Measurements from ENCODE around the gene EFS. TPM values are rescaled to one million over a fixed set of nuclear protein-coding genes. Genes with fewer than 3 reads are reported as not detected.
"Not testable (repeated sequence)": the region's sequence is repeated elsewhere in the genome, so short reads cannot be mapped to it uniquely, and the experiment has no call there.

EFS gene
- total RNA-seq, 4 donors from 2014 or later, result 0.60 to 10.5 (median 3.3) TPM

DNA sequence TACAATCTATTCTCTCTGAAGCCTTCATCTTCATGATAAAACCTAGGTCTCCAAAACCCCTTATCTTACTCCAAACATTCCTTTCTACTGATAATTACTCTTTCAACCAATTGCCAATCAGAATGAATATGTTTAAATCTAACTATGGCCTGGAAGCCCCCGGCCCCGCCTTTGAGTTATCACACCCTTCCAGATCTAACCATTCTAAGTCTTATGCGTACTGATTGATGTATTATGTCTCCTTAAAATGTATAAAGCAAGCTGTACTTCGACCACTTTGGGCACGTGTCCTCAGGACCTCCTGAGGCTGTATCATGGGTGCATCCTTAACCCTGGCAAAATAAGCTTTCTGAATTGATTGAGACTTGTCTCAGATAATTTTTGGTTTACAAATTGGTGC, 29.3 kb downstream of the EFS start:
- Histone ChIP-seq H3K27me3 (peaks cover 4% of the 10 kb centered on the region), H3K9me3 (peaks cover 0 to 4% of the 10 kb centered on the region in 2 donors), H3K27ac (no peak overlapping the region), H3K4me1 (no peaks in the 10 kb centered on the region), H3K4me3 (no peak overlapping the region), H3K36me3 (no peaks in the 10 kb centered on the region)
- intact Hi-C loops (cut with DNase I; ENCODE audit: low total_unique reads) (no loop called here), in situ Hi-C loops (cut with MboI; ENCODE audit: low pct_ligation_motif_present in 1 of 4, low pct_unique_long_range_greater_than_20kb in 1 of 4, low sequenced_read_pairs in 3 of 4) (loop anchor here in 2 of 4 donors (25.0 kb wide), 1 partner anchor 227 kb away; the partner anchor contains the start of genes AP1G2 (in 2 of the 2), THTPA (in 2 of the 2) and ZFHX2 (in 2 of the 2))
- WGBS, 2 donors (ENCODE audit: low coverage in 1 of 2), result 82 to 85% methylated on average over 5 of the region's 5 CpGs
- no peak for DNase-seq
- TF ChIP-seq, protein P1, sequence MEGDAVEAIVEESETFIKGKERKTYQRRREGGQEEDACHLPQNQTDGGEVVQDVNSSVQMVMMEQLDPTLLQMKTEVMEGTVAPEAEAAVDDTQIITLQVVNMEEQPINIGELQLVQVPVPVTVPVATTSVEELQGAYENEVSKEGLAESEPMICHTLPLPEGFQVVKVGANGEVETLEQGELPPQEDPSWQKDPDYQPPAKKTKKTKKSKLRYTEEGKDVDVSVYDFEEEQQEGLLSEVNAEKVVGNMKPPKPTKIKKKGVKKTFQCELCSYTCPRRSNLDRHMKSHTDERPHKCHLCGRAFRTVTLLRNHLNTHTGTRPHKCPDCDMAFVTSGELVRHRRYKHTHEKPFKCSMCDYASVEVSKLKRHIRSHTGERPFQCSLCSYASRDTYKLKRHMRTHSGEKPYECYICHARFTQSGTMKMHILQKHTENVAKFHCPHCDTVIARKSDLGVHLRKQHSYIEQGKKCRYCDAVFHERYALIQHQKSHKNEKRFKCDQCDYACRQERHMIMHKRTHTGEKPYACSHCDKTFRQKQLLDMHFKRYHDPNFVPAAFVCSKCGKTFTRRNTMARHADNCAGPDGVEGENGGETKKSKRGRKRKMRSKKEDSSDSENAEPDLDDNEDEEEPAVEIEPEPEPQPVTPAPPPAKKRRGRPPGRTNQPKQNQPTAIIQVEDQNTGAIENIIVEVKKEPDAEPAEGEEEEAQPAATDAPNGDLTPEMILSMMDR (IDR thresholded peaks at IDR 0.05), result no peak
- no peak for TF ChIP-seq POLR2A (IDR thresholded peaks at IDR 0.05)
- no peak for TF ChIP-seq POLR2AphosphoS5 (IDR thresholded peaks at IDR 0.05)
- no peak for TF ChIP-seq EP300 (IDR thresholded peaks at IDR 0.05; ENCODE audit: low read depth)

DNA sequence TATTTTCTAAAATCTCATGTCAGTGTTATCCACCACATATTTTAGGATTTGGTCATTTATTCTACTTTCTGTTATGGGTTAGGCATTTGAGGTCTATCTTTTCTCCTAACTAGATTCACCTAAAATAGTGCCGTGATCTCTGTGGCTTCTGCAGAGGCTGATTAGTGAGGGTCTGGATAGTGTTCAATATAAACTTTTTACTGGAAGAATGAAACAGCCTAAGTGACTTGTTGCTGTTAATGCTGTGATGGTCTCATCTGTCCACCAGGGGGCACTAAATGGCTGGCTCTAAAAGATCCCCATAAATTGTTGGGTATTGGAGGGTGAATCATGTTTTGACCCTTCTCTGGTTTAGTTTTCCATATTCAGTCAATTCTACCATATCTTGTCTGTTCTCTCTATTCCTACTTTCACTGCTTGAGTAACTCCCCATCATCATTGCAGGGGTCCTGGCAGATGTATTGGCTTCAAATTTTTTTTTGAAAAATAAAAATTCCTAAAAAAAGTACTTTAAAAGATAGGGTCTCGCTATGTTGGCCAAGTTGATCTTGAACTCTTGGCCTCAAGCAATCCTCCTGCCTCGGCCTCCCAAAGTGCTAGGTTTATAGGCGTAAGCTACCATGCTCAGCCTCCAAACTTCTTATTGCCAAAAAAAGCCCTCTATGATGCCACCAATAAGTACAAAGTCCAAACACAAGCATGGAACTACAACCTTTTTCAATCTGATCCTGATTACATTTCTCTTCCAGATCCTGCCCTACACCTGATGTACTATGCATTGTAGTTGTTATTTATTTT, 36.8 kb downstream of the EFS start:
- in situ Hi-C loops (cut with MboI; ENCODE audit: low pct_ligation_motif_present in 1 of 4, low pct_unique_long_range_greater_than_20kb in 1 of 4, low sequenced_read_pairs in 3 of 4), result loop anchor here in 2 of 4 donors (25.0 kb wide), 1 partner anchor 234 kb away; the partner anchor contains the start of genes AP1G2 (in 2 of the 2), THTPA (in 2 of the 2) and ZFHX2 (in 2 of the 2)
- WGBS, 2 donors (ENCODE audit: low coverage in 1 of 2), result 44 to 57% methylated on average over 2 to 4 of the region's 4 CpGs
- no peak overlapping the region for H3K4me3 ChIP-seq
- H3K27me3 ChIP-seq, result no peaks in the 10 kb centered on the region
- no peaks in the 10 kb centered on the region for H3K9me3 ChIP-seq
- H3K4me1 ChIP-seq, result peaks cover under 1 to 8% (median 2%) of the 10 kb centered on the region in 4 donors
- DNase-seq, result peak; percentile 76
- no peak for TF ChIP-seq POLR2AphosphoS5 (IDR thresholded peaks at IDR 0.05)
- no peak for TF ChIP-seq POLR2A (IDR thresholded peaks at IDR 0.05)
- TF ChIP-seq, protein P1 (IDR thresholded peaks at IDR 0.05), result peak; percentile 85 to 90 (median 86)
- H3K27ac ChIP-seq, result no peak overlapping the region
- peaks cover 0 to 24% (median 8%) of the 10 kb centered on the region in 4 donors for H3K36me3 ChIP-seq
- intact Hi-C loops (cut with DNase I; ENCODE audit: low total_unique reads), result loop anchor here (2.0 kb wide), 1 partner anchor 53 kb away; no protein-coding TSS in a partner anchor

DNA sequence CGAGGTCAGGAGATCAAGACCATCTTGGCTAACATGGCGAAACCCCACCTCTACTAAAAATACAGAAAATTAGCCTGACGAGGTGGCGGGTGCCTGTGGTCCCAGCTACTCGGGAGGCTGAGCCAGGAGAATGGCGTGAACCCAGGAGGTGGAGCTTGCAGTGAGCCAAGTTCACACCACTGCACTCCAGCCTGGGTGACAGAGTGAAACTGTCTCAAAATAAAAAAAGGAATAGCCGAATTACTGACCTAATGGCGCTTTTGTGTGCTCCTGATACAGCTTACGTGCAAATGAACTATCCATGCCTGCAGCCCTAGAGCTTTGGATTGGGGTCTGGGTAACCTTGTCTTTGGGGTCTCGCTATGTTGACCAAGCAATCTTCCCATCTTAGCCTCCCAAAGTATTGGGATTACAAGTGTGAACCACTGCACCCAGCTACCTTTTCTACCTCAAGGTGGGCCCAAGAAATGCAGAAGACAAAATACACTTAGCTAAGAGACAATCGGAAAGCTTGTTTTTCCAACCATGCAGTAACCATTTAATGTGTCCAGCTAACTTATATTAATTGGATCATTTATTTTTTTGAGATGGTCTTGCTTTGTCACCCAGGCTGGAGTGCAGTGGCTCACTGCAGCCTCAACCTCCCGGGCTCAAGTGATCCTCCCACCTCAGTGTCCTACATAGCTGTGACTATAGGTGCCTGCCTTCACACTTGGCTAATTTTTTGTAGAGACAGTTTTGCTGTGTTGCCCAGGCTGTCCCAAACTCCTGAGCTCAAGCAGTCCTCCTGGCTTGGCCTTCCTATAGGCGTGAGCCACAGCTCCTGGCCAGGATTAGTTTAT, 38.3 kb downstream of the EFS start:
- Histone ChIP-seq H3K36me3 (peaks cover 0 to 25% (median 8%) of the 10 kb centered on the region in 4 donors), H3K27ac (no peak overlapping the region), H3K4me1 (peaks cover 10 to 19% (median 12%) of the 10 kb centered on the region in 4 donors), H3K27me3 (no peaks in the 10 kb centered on the region), H3K4me3 (no peak overlapping the region), H3K9me3 (no peaks in the 10 kb centered on the region)
- WGBS, 2 donors (ENCODE audit: low coverage in 1 of 2), result 80 to 89% methylated on average over 4 to 13 of the region's 13 CpGs
- no peak for DNase-seq
- in situ Hi-C loops (cut with MboI; ENCODE audit: low pct_ligation_motif_present in 1 of 4, low pct_unique_long_range_greater_than_20kb in 1 of 4, low sequenced_read_pairs in 3 of 4), result loop anchor here in 2 of 4 donors (25.0 kb wide), 1 partner anchor 236 kb away; the partner anchor contains the start of genes AP1G2 (in 2 of the 2), THTPA (in 2 of the 2) and ZFHX2 (in 2 of the 2)
- intact Hi-C loops (cut with DNase I; ENCODE audit: low total_unique reads), result no loop called here
- TF ChIP-seq POLR2AphosphoS5 (IDR thresholded peaks at IDR 0.05) (no peak), EP300 (IDR thresholded peaks at IDR 0.05; ENCODE audit: low read depth) (no peak), POLR2A (IDR thresholded peaks at IDR 0.05) (no peak)
- TF ChIP-seq, protein P1 (IDR thresholded peaks at IDR 0.05), result no peak

DNA sequence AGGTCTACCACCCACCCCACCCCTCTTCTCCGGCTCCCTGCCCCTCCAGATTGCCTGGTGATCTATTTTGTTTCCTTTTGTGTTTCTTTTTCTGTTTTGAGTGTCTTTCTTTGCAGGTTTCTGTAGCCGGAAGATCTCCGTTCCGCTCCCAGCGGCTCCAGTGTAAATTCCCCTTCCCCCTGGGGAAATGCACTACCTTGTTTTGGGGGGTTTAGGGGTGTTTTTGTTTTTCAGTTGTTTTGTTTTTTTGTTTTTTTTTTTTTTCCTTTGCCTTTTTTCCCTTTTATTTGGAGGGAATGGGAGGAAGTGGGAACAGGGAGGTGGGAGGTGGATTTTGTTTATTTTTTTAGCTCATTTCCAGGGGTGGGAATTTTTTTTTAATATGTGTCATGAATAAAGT, 39.2 kb downstream of the EFS start:
- H3K27ac ChIP-seq; H3K27me3 ChIP-seq; H3K4me3 ChIP-seq; DNase-seq; intact Hi-C loops (cut with DNase I; ENCODE audit: low total_unique reads); H3K9me3 ChIP-seq: not testable (repeated sequence)
- WGBS, 2 donors (ENCODE audit: low coverage in 1 of 2), result 86 to 93% methylated on average over 4 to 5 of the region's 5 CpGs
- in situ Hi-C loops (cut with MboI; ENCODE audit: low pct_ligation_motif_present in 1 of 4, low pct_unique_long_range_greater_than_20kb in 1 of 4, low sequenced_read_pairs in 3 of 4), result loop anchor here in 2 of 4 donors (25.0 kb wide), 1 partner anchor 237 kb away; the partner anchor contains the start of genes AP1G2 (in 2 of the 2), THTPA (in 2 of the 2) and ZFHX2 (in 2 of the 2)
- peaks cover 10 to 19% (median 12%) of the 10 kb centered on the region in 4 donors for H3K4me1 ChIP-seq
- peaks cover 0 to 25% (median 8%) of the 10 kb centered on the region in 4 donors for H3K36me3 ChIP-seq

All from transverse colon (tissue), 4 donors.